ENCODE measurements around the gene TPM3.

DNA sequence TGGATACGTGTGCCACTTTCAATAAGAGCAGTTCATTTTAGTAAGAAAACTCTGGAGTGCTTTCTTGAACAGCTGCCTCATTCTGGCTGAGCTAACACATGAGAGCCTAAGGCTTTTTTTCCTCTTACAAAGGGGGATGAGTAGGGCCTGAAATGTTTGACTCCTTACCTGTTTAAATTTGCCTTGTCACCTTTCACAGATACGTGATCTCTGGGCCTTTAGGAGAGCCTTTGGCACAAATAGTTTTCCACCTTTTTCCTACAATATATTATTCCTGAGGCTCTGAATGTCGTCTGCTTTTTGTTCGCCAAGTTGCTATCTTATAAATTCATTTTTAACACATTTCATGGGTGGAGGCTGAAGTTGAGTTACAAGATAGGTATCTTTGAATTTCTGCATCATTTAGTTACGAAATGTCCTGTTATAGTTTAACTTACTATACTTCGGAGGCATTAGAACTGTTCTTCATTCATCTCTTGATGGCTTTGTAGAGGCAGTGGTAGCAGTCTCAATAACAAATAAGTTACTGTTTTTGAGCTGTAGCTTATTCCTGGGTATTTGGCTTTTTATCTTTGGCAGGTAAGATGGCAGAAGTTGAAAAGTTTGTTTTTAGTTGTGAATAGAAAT lies 46.1 kb upstream of the TPM3 start:
- TF ChIP-seq, protein P1, sequence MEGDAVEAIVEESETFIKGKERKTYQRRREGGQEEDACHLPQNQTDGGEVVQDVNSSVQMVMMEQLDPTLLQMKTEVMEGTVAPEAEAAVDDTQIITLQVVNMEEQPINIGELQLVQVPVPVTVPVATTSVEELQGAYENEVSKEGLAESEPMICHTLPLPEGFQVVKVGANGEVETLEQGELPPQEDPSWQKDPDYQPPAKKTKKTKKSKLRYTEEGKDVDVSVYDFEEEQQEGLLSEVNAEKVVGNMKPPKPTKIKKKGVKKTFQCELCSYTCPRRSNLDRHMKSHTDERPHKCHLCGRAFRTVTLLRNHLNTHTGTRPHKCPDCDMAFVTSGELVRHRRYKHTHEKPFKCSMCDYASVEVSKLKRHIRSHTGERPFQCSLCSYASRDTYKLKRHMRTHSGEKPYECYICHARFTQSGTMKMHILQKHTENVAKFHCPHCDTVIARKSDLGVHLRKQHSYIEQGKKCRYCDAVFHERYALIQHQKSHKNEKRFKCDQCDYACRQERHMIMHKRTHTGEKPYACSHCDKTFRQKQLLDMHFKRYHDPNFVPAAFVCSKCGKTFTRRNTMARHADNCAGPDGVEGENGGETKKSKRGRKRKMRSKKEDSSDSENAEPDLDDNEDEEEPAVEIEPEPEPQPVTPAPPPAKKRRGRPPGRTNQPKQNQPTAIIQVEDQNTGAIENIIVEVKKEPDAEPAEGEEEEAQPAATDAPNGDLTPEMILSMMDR (IDR thresholded peaks at IDR 0.05 in 8 of 11, conservative IDR thresholded peaks at IDR 0.05 in 3 of 11), result no peak
- no peak for TF ChIP-seq POLR2A (IDR thresholded peaks at IDR 0.05)
- TF ChIP-seq POLR2AphosphoS5 (IDR thresholded peaks at IDR 0.05), result no peak
